Peyer's patch (tissue), 4 donors: Measurements from ENCODE around the gene THRA. TPM values are rescaled to one million over a fixed set of nuclear protein-coding genes. Genes with fewer than 3 reads are reported as not detected.

Experiments
- DNase-seq, 3 donors: peaks; one replicate each; pipeline ENCODE4 v3.0.0-alpha.2; 2017 to 2019
- H3K27ac ChIP-seq, 4 donors: fragments of 200-600 bp; sonication (generic); one replicate each; pipeline ENCODE4 v1.5.1; 2016 to 2019
- H3K27me3 ChIP-seq, 2 donors: fragments of 200-600 bp; sonication (generic); one replicate each; pipeline ENCODE4 v1.5.1; 2019
- H3K36me3 ChIP-seq, 3 donors: fragments of 200-600 bp; sonication (generic); one replicate each; pipeline ENCODE4 v1.5.1; 2016 to 2019
- H3K4me1 ChIP-seq, 4 donors: fragments of 200-600 bp; sonication (generic); one replicate each; pipeline ENCODE4 v1.5.1; 2016 to 2019
- H3K4me3 ChIP-seq, 4 donors: fragments of 200-600 bp; sonication (generic); 1 replicate in 3 of 4; 2 replicates in 1 of 4; pipeline ENCODE4 v1.5.1; 2016 to 2019; ENCODE audit warnings: mild to moderate bottlenecking in 1 of 4
- H3K9me3 ChIP-seq, 4 donors: fragments of 200-600 bp; sonication (generic); one replicate each; pipeline ENCODE4 v1.5.1; 2016 to 2019; ENCODE audit warnings: mild to moderate bottlenecking in 1 of 4
- CTCF ChIP-seq, 6 experiments: fragments of 450-650 bp in 4 of 6; fragments of 200-600 bp in 2 of 6; sonication (generic) in 1 of 6; IDR thresholded peaks; one replicate each; pipeline ENCODE4 v1.5.1; 2017 to 2019; ENCODE audit warnings: antibody characterized with exemption in 6 of 6, mild to moderate bottlenecking in 3 of 6, moderate library complexity in 1 of 6
- POLR2A ChIP-seq, 2 donors: fragments of 450-650 bp; IDR thresholded peaks; one replicate each; pipeline ENCODE4 v1.5.1; 2017; ENCODE audit warnings: antibody characterized with exemption in 2 of 2, mild to moderate bottlenecking in 2 of 2, moderate library complexity in 2 of 2
- total RNA-seq, 4 donors: library from RNA; depleted of rRNA; stranded (reverse); fragments of >200 nt; gene quantifications; one replicate each; pipeline ENCODE4 v1.1.0, GENCODE V29; 2016

The THRA gene
- total RNA-seq, 4 donors from 2014 or later, result 43.4 to 80.5 (median 68.5) TPM

- TF ChIP-seq POLR2A (IDR thresholded peaks at IDR 0.05) (no peak), CTCF (IDR thresholded peaks at IDR 0.05) (peak in 2 of 6 experiments; percentile 9 to 12)
- Histone ChIP-seq H3K9me3 (no peaks in the 10 kb centered on the region), H3K4me3 (peak overlapping the region; percentile 95 to 99 (median 98)), H3K4me1 (peaks cover 0 to 28% (median 3%) of the 10 kb centered on the region in 4 donors), H3K27ac (peak overlapping the region; percentile 89 to 99 (median 97)), H3K27me3 (no peaks in the 10 kb centered on the region), H3K36me3 (peaks cover 0 to 18% (median 0%) of the 10 kb centered on the region in 3 donors)
- peak; percentile 57 to 76 (median 74) for DNase-seq
Observed at GRCh38 chr17:40122136-40122998, 59.6 kb downstream of the THRA start.

GRCh38 chr17:40122999-40123810 is 60.4 kb downstream of the THRA start:
- Histone ChIP-seq H3K27me3 (no peaks in the 10 kb centered on the region), H3K36me3 (peaks cover 0 to 26% (median 0%) of the 10 kb centered on the region in 3 donors), H3K4me3 (peak overlapping the region; percentile 95 to 99 (median 98)), H3K4me1 (peaks cover 0 to 28% (median 3%) of the 10 kb centered on the region in 4 donors), H3K9me3 (no peaks in the 10 kb centered on the region), H3K27ac (peak overlapping the region; percentile 89 to 99 (median 97))
- peak in 2 of 6 experiments; percentile 5 to 24 for TF ChIP-seq CTCF (IDR thresholded peaks at IDR 0.05)
- peak; percentile 18 to 25 for TF ChIP-seq POLR2A (IDR thresholded peaks at IDR 0.05)
- peak in 2 of 3 donors; percentile 66 to 68 for DNase-seq

GRCh38 chr17:40123811-40124114 is 61.0 kb downstream of the THRA start:
- H3K9me3 ChIP-seq, result no peaks in the 10 kb centered on the region
- no peak for DNase-seq
- no peaks in the 10 kb centered on the region for H3K27me3 ChIP-seq
- TF ChIP-seq POLR2A (IDR thresholded peaks at IDR 0.05), result no peak
- TF ChIP-seq CTCF (IDR thresholded peaks at IDR 0.05), result no peak
- H3K4me1 ChIP-seq, result peaks cover 0 to 28% (median 3%) of the 10 kb centered on the region in 4 donors
- H3K27ac ChIP-seq, result peak overlapping the region; percentile 89 to 99 (median 97)
- peak overlapping the region; percentile 95 to 99 (median 98) for H3K4me3 ChIP-seq
- H3K36me3 ChIP-seq, result peaks cover 0 to 32% (median 0%) of the 10 kb centered on the region in 3 donors

- Histone ChIP-seq H3K27me3 (no peaks in the 10 kb centered on the region), H3K9me3 (no peaks in the 10 kb centered on the region), H3K27ac (peak overlapping the region; percentile 89 to 99 (median 97)), H3K4me1 (peaks cover 0 to 28% (median 3%) of the 10 kb centered on the region in 4 donors), H3K4me3 (peak overlapping the region; percentile 95 to 99 (median 98)), H3K36me3 (peaks cover 0 to 40% (median 0%) of the 10 kb centered on the region in 3 donors)
- TF ChIP-seq POLR2A (IDR thresholded peaks at IDR 0.05), result no peak
- no peak for TF ChIP-seq CTCF (IDR thresholded peaks at IDR 0.05)
- no peak for DNase-seq
Observed at GRCh38 chr17:40124279-40125141, 61.7 kb downstream of the THRA start.

- no peaks in the 10 kb centered on the region for H3K27me3 ChIP-seq
- H3K9me3 ChIP-seq, result no peaks in the 10 kb centered on the region
- TF ChIP-seq CTCF (IDR thresholded peaks at IDR 0.05) (peak in 1 of 6 experiments; percentile 2), POLR2A (IDR thresholded peaks at IDR 0.05) (no peak)
- no peak for DNase-seq
- H3K4me3 ChIP-seq, result no peak overlapping the region
- H3K36me3 ChIP-seq, result peaks cover 0 to 88% (median 0%) of the 10 kb centered on the region in 3 donors
- H3K4me1 ChIP-seq, result peaks cover 0 to 22% (median 0%) of the 10 kb centered on the region in 4 donors
- H3K27ac ChIP-seq, result no peak overlapping the region
Observed at GRCh38 chr17:40129498-40129897, 66.7 kb downstream of the THRA start.
